ENCODE data around the gene SDC3.

DNA sequence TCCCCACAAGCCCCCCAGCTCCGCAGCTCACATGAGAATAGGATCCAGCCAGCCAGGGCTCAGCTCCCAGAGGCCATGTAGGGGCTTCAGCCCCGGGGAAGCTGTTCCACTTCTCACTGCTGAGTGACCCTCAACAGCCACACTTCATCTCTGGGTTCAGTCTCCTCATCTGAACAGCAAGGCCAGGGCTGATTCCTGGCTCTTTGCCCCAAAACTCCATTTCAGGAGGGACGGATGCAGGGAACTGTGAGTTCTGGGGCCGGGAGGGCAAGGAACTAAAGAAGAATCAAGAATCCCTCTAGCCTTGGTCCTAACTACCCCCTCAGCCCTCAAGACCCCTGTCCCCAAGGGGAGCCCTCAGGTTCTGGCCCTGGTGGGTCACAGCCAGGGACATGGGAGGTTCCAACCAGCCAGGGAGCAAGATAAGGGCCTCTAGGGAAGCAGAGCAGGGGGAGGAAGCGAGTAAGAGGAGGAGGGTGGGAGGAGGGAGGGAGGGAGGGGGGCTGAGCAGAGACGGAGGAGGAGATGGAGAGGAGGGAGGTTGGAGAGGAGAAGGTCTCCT, 13.1 kb downstream of the SDC3 start:
- TF ChIP-seq CTCF (IDR thresholded peaks at IDR 0.05; ENCODE audit: low read depth, low read length, missing input control) (no peak), EGR1 (IDR thresholded peaks at IDR 0.05; ENCODE audit: low read depth in 2 of 2) (no peak), YY1 (IDR thresholded peaks at IDR 0.05) (no peak), GABPA (IDR thresholded peaks at IDR 0.05 in 1 of 2, conservative IDR thresholded peaks at IDR 0.05 in 1 of 2) (no peak)

All from liver (tissue), 3 donors.